ENCODE measurements around the gene TUBGCP6.

Gene TUBGCP6

GRCh38 chr22:50253046-50253915 lies 8.5 kb upstream of the TUBGCP6 start:
- no peak for TF ChIP-seq CTCF (IDR thresholded peaks at IDR 0.05)

- TF ChIP-seq CTCF (IDR thresholded peaks at IDR 0.05), result peak; percentile 65
Observed at GRCh38 chr22:50252082-50253045, 7.5 kb upstream of the TUBGCP6 start.

GRCh38 chr22:50251477-50252081 lies 6.8 kb upstream of the TUBGCP6 start:
- no peak for TF ChIP-seq CTCF (IDR thresholded peaks at IDR 0.05)

GRCh38 chr22:50250555-50251476 lies 6.0 kb upstream of the TUBGCP6 start, which contains the start of gene HDAC10:
Gene HDAC10 (minus strand): TSS chr22:50251265. CDS start chr22:50251032, 233 bp downstream.
- no peak for TF ChIP-seq CTCF (IDR thresholded peaks at IDR 0.05)

- no peak for TF ChIP-seq CTCF (IDR thresholded peaks at IDR 0.05)
Observed at GRCh38 chr22:50250249-50250554, 5.4 kb upstream of the TUBGCP6 start.

- TF ChIP-seq CTCF (IDR thresholded peaks at IDR 0.05), result no peak
Observed at GRCh38 chr22:50249341-50250248, 4.8 kb upstream of the TUBGCP6 start.
